HG03139 (cell line): Measurements from ENCODE around the gene NSMF.
"Not testable (repeated sequence)": the region's sequence is repeated elsewhere in the genome, so short reads cannot be mapped to it uniquely, and the experiment has no call there.

Experiments
- ATAC-seq: cut with Tn5 transposase; IDR thresholded peaks from one replicate; pipeline ENCODE4 v1.9.1; 2021; ENCODE audit not compliant: unreplicated experiment

The NSMF gene

GRCh38 chr9:137416563-137417151 is 42.5 kb downstream of the NSMF start:
- ATAC-seq = no peak

- no peak for ATAC-seq
Observed at GRCh38 chr9:137416006-137416562, 43.0 kb downstream of the NSMF start.

DNA sequence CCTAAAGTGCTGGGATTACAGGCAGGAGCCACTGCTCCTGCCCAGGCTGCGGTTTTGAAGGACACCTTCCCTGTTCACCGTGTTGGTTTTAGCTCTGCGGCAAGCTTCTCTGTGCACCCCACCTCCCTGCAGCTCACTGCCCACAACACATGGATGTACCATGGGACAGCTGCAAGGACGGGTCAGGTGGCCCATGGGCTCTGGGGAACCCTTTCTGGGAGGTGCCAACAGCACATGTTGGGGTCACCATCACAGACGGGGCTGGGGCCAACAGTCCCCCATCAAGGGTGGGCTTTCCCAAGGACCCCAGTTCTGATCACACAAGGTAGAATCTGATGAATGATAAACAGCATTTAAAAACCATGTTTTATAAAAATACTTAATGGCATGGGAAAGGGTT is 43.7 kb downstream of the NSMF start:
- ATAC-seq = no peak

DNA sequence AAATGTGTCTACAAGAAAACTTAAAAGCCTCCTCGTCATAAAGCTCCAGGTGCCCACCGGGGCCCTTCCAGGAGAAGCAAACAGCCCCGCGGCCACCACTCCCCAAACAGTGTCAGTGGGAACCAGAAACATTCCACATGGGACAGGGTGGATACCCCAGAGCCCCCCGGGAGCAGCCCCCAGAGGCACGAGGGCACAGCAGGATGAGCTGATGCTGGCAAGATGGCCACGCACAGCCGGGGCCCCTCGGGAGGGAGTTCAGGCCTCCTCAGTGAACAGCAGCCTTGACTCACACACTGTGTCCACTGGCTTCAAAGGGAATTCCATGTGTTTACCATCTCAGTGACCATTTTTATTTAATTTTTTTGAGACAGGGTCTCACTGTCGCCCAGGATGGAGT is 46.7 kb downstream of the NSMF start:
- no peak for ATAC-seq

- no peak for ATAC-seq
Observed at GRCh38 chr9:137411645-137412380, 47.3 kb downstream of the NSMF start.

DNA sequence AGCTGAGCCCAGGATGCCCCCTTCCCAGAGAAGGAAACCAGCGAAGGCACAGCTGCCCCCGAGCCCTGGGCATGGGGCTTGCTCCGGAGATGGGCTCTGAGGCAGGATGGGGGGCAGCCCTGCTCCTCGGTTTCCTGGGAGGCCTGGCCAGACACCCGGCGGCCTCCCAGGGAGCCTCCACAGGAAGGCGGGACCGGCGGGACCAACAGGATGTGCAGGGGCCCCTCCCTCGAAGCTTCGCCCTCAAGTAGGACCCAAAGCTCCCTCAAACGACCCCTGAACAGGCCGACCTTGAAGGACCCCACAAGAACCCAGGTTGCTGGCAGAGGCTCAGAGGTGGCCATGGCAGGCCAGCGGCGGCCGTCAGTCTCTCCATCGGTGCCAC is 47.9 kb downstream of the NSMF start:
- no peak for ATAC-seq

DNA sequence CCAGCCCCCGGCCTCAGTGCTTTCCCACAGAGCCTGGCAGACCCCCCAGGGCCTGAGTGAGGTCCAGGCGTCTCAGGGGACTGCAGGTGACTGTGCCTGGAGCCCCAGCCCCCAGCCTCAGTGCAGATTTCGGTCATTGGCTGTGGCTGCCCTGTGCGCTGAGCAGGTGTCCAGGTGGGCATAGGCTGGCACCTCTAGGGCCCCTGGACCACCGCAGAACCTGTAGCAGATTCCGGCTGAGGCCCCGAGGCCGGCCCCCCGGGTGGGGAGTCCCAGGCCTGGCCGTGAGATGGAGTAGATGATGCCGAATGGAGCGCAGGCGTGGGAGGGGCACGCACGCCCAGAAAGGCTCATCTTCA is 48.3 kb downstream of the NSMF start:
- no peak for ATAC-seq

GRCh38 chr9:137410236-137410890 is 48.8 kb downstream of the NSMF start:
- not testable (repeated sequence) for ATAC-seq

DNA sequence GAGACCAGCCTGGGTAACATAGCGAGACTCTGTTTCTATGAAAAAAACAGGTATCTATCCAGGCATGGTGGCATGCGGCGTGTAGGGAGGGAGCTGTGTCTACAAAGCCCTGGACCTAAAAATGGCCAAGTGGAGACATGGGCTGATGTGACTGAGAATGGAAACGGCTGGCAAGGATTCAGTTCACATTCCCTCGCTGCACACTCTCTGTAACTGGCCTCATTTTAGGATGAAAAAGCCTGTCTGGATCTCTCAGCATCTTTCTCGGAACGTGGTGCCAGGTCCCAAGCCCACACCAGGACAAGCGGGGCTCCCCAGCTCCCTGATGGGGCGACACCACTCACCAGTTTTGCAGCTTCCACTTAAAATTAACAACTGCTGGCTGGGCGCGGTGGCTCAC is 49.6 kb downstream of the NSMF start:
- ATAC-seq = no peak

GRCh38 chr9:137408651-137409405 is 50.3 kb downstream of the NSMF start:
- ATAC-seq = no peak

DNA sequence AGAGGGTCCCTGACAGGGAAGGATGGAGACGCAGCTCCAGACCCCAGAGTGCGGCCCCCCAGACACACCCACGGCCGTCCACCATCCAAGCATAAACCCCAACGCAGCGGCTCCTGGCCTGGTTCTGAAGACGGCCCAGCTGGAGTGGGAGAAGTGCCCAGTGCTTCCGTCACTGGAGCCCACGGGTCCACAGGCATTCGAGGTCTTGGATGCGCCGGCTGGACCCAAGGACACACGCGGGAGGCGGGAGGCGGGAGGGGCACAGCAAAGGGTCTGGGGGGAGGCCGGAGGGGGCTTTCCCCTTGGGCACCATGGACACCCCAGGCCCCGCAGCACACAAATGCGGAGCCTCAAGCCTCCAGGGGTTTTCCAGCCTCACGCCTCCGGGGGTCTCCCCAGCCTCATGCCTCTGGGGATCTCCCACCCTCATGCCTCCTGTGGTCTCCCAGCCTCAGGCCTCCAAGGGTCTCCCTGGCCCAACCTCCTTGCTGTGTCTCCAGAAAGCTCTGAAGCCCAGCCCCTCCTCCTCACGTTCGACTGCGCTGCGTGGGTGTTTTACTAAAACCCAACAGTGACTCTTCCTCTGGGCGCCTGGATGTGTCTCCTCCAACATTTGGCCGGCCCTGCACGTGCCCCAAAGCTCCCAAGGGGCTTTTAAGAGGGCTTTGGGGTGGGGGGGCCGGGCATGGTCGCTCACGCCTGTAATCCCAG is 51.4 kb downstream of the NSMF start:
- no peak for ATAC-seq

DNA sequence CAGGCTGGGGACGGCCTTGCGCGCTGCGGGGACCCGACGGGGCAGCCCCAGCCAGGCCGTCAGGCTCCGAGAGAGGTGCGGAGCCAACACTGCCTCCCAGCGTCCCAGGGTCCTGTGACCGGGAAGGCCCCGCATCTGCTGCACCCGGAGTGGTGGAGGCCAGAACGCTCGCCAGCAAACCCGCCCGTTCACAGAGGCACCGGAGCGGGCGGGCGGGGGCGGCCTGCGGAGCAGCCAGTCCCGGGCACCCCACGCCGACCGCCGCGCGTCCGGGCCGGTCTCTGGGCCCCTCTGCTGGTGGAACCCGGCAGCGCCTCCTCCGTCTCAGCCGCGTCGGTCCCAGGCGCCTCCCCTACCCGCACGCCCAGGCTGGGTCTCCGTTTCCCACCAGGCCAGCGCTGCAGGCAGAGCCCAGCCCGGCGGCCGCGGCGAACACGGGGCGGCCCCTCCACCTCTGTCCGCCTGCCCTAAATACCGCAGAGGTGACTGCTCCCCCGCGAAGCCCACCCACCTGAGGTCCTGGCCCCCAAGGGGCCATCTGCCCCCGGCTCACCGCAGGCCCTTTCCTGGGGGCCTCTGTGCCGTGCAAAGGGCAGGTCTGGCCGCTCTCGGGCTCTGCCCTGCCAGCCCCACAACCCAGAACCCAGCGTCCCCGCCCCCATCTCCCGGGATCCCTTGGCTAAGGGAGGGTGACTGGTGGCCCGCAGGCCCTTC is 52.1 kb downstream of the NSMF start:
- no peak for ATAC-seq

DNA sequence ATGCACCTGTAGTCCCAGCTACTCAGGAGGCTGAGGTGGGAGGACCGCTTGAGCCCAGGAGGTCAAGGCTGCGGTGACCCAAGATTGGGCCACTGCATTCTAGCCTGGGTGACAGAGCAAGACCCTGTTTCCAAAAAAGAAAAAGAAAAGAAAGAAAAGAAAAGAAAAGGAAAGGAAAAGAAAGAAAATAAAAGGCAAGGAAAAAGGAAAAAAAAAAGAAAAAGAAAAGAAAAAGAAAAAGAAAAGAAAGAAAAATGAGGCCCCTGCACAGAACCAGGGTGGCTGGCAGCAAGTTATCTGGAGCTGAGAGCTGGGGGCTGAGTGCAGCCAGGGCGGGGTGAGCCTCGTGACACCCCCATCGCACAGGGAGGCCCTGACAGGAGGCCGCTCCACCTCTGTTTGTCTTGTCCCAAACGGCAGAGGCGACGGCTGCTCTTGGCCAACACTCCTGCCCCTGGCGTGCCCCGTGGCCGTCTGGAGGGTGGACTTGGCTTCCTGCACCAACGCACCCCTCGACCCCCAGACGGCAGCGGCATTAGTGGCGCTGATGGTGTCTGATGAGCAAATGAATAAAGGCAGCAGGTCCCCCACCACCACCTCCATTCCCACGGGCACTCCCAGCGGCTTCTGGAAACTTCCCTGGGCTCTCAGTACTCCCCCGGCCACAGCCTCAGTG is 52.9 kb downstream of the NSMF start:
- no peak for ATAC-seq

- no peak for ATAC-seq
Observed at GRCh38 chr9:137405677-137406081, 53.5 kb downstream of the NSMF start.

- no peak for ATAC-seq
Observed at GRCh38 chr9:137404961-137405567, 54.1 kb downstream of the NSMF start.

GRCh38 chr9:137403269-137403668 is 55.9 kb downstream of the NSMF start:
- no peak for ATAC-seq

- no peak for ATAC-seq
Observed at GRCh38 chr9:137402746-137403145, 56.4 kb downstream of the NSMF start.

DNA sequence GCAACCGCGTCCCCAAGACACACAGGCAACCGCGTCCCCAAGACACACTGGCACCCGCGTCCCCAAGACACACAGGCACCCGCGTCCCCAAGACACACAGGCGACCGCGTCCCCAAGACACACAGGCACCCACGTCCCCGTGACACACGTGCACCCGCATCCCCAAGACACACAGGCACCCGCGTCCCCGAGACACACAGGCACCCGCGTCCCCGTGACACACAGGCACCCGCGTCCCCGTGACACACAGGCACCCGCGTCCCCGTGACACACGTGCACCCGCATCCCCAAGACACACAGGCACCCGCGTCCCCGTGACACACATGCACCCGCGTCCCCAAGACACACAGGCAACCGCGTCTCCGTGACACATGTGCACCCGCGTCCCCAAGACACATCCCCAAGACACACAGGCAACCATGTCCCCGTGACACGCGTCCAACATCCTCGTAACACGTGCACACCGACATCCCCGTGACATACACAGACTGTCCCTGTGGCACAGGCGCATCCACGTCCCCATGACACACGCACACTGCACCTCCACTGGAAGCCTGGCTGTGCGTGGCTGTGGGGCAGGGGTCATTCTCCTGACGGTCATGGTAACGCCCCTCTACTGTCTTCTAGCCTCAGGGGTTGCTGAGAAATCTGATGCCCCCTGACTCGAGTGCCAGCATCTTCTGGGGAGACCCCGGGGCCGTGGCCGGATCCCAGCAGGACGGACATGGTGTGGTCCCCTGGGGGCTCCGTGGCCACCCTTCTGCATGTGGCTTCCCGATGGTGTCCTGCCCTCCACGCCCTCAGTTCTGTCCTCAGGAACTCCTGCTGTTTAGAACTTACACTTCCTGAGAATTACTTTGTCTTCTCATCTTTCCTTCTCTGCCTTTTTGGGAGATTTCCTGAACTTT is 60.3 kb downstream of the NSMF start:
- ATAC-seq = no peak
